OCI-LY7 (cell line): ENCODE data around the gene FALEC.
"Not testable (repeated sequence)": the region's sequence is repeated elsewhere in the genome, so short reads cannot be mapped to it uniquely, and the experiment has no call there.

Experiments
- EZH2phosphoT487 ChIP-seq: fragments of 200-600 bp; sonication (generic); IDR thresholded peaks from 2 replicates; pipeline ENCODE4 v1.6.1; 2018; ENCODE audit warnings: low read depth, borderline replicate concordance, mild to moderate bottlenecking, mixed run types, antibody characterized with exemption, low read length, moderate library complexity, mixed read lengths
- TF ChIP-seq, protein P1 (sequence below): fragments of 200-600 bp; sonication (generic); conservative IDR thresholded peaks from 2 replicates; pipeline ENCODE4 v1.5.1; 2014; ENCODE audit warnings: mild to moderate bottlenecking, antibody characterized with exemption, low read length, moderate library complexity, mixed read lengths

DNA sequence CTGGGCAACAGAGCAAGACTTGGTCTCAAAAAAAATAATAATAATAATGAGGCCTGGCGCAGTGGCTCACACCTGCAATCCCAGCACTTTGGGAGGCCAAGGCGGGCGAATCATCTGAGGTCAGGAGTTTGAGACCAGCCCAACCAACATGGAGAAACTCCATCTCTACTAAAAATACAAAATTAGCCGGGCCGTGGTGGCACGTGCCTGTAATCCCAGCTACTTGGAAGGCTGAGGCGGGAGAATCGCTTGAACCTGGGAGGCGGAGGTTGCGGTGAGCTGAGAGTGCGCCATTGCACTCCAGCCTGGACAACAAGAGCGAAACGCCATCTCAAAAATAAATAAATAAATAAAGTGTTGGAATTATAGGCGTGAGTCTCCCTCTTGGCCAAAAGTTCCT, 66.4 kb downstream of the FALEC start:
- TF ChIP-seq, protein P1, sequence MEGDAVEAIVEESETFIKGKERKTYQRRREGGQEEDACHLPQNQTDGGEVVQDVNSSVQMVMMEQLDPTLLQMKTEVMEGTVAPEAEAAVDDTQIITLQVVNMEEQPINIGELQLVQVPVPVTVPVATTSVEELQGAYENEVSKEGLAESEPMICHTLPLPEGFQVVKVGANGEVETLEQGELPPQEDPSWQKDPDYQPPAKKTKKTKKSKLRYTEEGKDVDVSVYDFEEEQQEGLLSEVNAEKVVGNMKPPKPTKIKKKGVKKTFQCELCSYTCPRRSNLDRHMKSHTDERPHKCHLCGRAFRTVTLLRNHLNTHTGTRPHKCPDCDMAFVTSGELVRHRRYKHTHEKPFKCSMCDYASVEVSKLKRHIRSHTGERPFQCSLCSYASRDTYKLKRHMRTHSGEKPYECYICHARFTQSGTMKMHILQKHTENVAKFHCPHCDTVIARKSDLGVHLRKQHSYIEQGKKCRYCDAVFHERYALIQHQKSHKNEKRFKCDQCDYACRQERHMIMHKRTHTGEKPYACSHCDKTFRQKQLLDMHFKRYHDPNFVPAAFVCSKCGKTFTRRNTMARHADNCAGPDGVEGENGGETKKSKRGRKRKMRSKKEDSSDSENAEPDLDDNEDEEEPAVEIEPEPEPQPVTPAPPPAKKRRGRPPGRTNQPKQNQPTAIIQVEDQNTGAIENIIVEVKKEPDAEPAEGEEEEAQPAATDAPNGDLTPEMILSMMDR: not testable (repeated sequence)
- not testable (repeated sequence) for TF ChIP-seq EZH2phosphoT487
